Measurements from ENCODE around the gene GVQW3. TPM values are rescaled to one million over a fixed set of nuclear protein-coding genes. Genes with fewer than 3 reads are reported as not detected.

The GVQW3 gene
- polyA plus RNA-seq, 1 experiment = 1.2 TPM

GRCh38 chr11:76444065-76444383 is 62.9 kb downstream of the GVQW3 start:
- ChIA-PET POLR2A (no interaction called here), CTCF (no interaction called here)
- no peaks in the 10 kb centered on the region for H3K27me3 ChIP-seq (ENCODE audit: control insufficient read depth, insufficient read depth, low read length)
- H3K36me3 ChIP-seq (ENCODE audit: control insufficient read depth, insufficient read depth, low read length) = no peaks in the 10 kb centered on the region; the same call in 1 of the 2 replicates
- H3K4me3 ChIP-seq (ENCODE audit: low read depth, low read length) = peak overlapping the region; percentile 85
- no peak for TF ChIP-seq CTCF (IDR thresholded peaks at IDR 0.05; ENCODE audit: insufficient read depth, low read depth, low read length)
- DNase-seq (ENCODE audit: low read depth) = no peak

DNA sequence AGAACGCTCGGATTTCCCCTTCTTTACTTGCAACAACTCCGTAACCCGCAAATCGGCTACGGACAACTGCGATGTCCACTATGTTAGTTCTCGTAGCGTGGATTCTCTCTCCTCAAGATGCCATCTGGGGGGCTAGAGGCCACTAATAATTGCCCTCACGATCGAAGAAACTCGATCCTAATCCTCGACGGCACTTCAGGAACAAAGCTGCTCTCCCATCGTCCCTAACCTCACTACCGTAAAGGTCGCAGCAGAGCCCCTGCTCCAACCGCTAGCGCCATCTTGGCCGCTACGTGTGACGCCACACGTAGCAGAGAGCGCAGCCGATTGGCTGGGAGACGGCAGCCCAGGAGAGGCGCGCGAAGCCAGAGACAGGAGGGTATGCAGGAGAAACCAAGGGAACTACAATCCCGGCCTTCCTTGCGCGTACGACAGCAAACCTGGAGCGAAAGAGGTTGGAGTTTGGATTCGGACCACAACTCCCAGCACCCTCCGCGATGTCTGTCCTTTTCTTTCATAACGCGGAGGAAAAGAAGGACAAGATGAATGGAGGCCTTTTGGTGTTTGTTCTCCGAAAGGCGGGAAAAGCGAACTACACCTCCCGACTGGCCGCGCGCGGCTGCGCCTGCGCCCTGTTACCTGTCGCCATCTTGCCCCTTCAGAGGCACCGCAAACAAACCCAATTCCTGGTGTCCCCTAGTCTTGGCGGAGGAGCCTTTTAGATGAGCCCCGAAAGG is 63.4 kb downstream of the GVQW3 start, which contains the start of gene EMSY:
EMSY (plus strand) TSS at position 635 of the 737 bp plus-strand sequence. CDS start 1,921 bp downstream, outside the sequence.
- Histone ChIP-seq H3K4me3 (ENCODE audit: low read depth, low read length) (peak within 1 kb of the TSS; percentile 85), H3K36me3 (ENCODE audit: control insufficient read depth, insufficient read depth, low read length) (no peaks in the 10 kb centered on the region; the same call in 1 of the 2 replicates), H3K27me3 (ENCODE audit: control insufficient read depth, insufficient read depth, low read length) (no peaks in the 10 kb centered on the region)
- CTCF ChIA-PET = interaction anchor here (0.8 kb wide), 1 partner anchor 11 kb away, joined by 3 read pairs; no protein-coding TSS in a partner anchor
- POLR2A ChIA-PET = no interaction called here
- DNase-seq (ENCODE audit: low read depth) = peak; percentile 99
- no peak for TF ChIP-seq CTCF (IDR thresholded peaks at IDR 0.05; ENCODE audit: insufficient read depth, low read depth, low read length)

DNA sequence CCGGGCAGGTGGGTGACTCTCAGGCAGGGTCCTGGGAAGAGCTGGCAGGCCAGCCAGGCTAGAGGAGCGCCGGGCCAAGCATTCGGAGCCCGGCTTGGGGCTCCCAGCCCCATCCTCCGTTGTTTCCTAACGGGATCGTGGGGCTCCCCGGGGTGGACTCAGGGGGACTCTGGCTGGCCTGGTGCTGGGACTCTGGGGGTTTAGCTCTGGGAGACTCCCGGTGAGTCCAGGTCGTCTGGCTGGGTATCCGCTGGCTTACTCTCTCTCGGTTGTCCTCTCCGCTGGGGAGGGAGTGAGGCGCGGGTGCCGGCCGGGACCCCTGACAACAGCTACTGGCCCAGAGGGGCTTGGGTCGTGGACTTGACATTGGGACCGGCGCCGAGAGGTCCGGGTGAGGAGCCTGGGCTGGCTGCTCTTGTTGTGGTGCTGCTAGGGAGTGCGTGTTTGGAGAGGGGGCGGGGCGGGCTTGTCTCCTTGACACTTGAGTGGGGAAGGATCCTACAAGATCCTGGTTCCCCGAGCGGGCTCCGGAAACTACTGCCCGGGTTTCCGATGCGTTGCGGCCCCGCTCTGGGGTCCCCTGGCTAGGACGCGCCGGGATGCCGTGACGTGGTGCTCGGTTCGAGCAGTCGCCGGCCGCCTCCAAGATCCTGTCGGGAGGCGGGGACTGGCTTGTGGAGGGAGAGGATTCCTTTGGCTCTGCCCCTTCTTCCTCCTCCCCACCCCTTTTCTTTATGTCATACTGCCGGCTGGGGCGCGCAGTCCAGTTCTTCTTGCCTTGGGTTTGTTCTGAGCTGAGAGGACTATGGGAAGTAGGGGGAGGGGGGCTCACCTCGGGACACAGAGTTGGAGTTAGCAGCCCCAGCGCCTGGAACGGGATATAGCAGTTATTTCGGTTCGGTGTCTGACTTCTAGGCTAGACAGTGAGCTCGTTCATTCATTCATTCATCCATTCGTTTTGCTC is 64.3 kb downstream of the GVQW3 start:
- peaks cover under 1% of the 10 kb centered on the region for H3K36me3 ChIP-seq (ENCODE audit: control insufficient read depth, insufficient read depth, low read length)
- peak overlapping the region; percentile 85 for H3K4me3 ChIP-seq (ENCODE audit: low read depth, low read length)
- H3K27me3 ChIP-seq (ENCODE audit: control insufficient read depth, insufficient read depth, low read length) = no peaks in the 10 kb centered on the region
- ChIA-PET POLR2A (no interaction called here), CTCF (interaction anchor here (0.8 to 0.9 kb wide), 2 partner anchors 10 kb away, joined by 3 to 4 read pairs; no protein-coding TSS in a partner anchor)
- no peak for TF ChIP-seq CTCF (IDR thresholded peaks at IDR 0.05; ENCODE audit: insufficient read depth, low read depth, low read length)
- peak; percentile 39 for DNase-seq (ENCODE audit: low read depth)

DNA sequence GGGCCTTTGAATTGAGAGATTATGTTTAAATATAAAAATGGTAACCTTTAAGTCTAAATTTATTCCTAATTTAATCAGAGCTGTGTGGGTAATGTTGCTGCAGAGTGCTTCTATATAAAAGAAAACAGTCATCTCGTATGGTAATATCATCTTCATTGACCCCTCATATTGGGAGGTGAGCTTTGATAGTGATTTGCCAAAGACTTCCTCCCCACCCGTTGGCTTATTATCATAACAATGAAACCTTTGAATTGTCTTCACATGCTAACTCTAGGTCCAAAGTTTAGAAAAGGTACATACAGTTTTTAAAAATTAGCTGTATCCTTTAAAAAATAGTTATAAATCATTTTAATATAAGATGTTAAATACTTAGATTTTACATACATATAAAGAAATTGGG is 67.4 kb downstream of the GVQW3 start:
- peaks cover 3% of the 10 kb centered on the region; the same call in 1 of the 2 replicates for H3K36me3 ChIP-seq (ENCODE audit: control insufficient read depth, insufficient read depth, low read length)
- H3K4me3 ChIP-seq (ENCODE audit: low read depth, low read length) = no peak overlapping the region
- TF ChIP-seq CTCF (IDR thresholded peaks at IDR 0.05; ENCODE audit: insufficient read depth, low read depth, low read length) = no peak
- H3K27me3 ChIP-seq (ENCODE audit: control insufficient read depth, insufficient read depth, low read length) = no peaks in the 10 kb centered on the region
- CTCF ChIA-PET = interaction anchor here (0.7 kb wide), 2 partner anchors 150 to 215 kb away, joined by 3 to 4 read pairs; no protein-coding TSS in a partner anchor
- no peak for DNase-seq (ENCODE audit: low read depth)
- POLR2A ChIA-PET = no interaction called here

GRCh38 chr11:76453248-76453647 is 72.1 kb downstream of the GVQW3 start:
- H3K4me3 ChIP-seq (ENCODE audit: low read depth, low read length) = no peak overlapping the region
- TF ChIP-seq CTCF (IDR thresholded peaks at IDR 0.05; ENCODE audit: insufficient read depth, low read depth, low read length) = no peak
- no peaks in the 10 kb centered on the region for H3K27me3 ChIP-seq (ENCODE audit: control insufficient read depth, insufficient read depth, low read length)
- ChIA-PET CTCF (no interaction called here), POLR2A (no interaction called here)
- H3K36me3 ChIP-seq (ENCODE audit: control insufficient read depth, insufficient read depth, low read length) = peaks cover 3% of the 10 kb centered on the region; the same call in 1 of the 2 replicates
- no peak for DNase-seq (ENCODE audit: low read depth)
